GM12873 (cell line): ENCODE data around the gene SPAG6.

Experiments used
- CTCF ChIP-seq: IDR thresholded peaks from 2 replicates; pipeline ENCODE4 v1.5.1; 2012; ENCODE audit warnings: low read depth, mild to moderate bottlenecking, moderate library complexity, low read length, control low read depth; ENCODE audit not compliant: insufficient read depth; ENCODE audit errors: missing control alignments

SPAG6 gene

GRCh38 chr10:22460101-22460500, 114.8 kb downstream of the SPAG6 start:
- no peak for TF ChIP-seq CTCF

GRCh38 chr10:22460531-22461403, 115.5 kb downstream of the SPAG6 start:
- TF ChIP-seq CTCF: no peak

GRCh38 chr10:22461891-22462290, 116.6 kb downstream of the SPAG6 start:
- TF ChIP-seq CTCF: no peak

- no peak for TF ChIP-seq CTCF
These were observed 118.0 kb downstream of the SPAG6 start for GRCh38 chr10:22463255-22463654.

GRCh38 chr10:22464966-22465629, 119.8 kb downstream of the SPAG6 start:
- no peak for TF ChIP-seq CTCF

- no peak for TF ChIP-seq CTCF
These were observed 121.6 kb downstream of the SPAG6 start for GRCh38 chr10:22466763-22467334.
